GM11168 (cell line): ENCODE results near the gene NFKBIE.

Experiments used
- in situ Hi-C: fragments of 300-500 bp; cut with MboI; formaldehyde crosslinking; loops from one replicate; pipeline ENCODE4 v1.12.0; 2022; ENCODE audit warnings: low sequenced_read_pairs; ENCODE audit not compliant: unreplicated experiment

NFKBIE gene

GRCh38 chr6:44298055-44298803 lies 32.9 kb upstream of the NFKBIE start:
- in situ Hi-C loops: no loop called here

- in situ Hi-C loops: no loop called here
These were observed 32.0 kb upstream of the NFKBIE start for GRCh38 chr6:44297063-44298038.

- in situ Hi-C loops: no loop called here
These were observed 29.8 kb upstream of the NFKBIE start for GRCh38 chr6:44294832-44295791.

GRCh38 chr6:44292661-44293365 lies 27.5 kb upstream of the NFKBIE start:
- in situ Hi-C loops: no loop called here

- in situ Hi-C loops: no loop called here
These were observed 26.5 kb upstream of the NFKBIE start for GRCh38 chr6:44291841-44292240.

- in situ Hi-C loops: no loop called here
These were observed 24.4 kb upstream of the NFKBIE start for GRCh38 chr6:44289726-44290260.

- in situ Hi-C loops: no loop called here
These were observed 21.4 kb upstream of the NFKBIE start for GRCh38 chr6:44286747-44287146.

GRCh38 chr6:44286285-44286565 lies 20.9 kb upstream of the NFKBIE start:
- in situ Hi-C loops: no loop called here

GRCh38 chr6:44285552-44286284 lies 20.4 kb upstream of the NFKBIE start:
- in situ Hi-C loops: no loop called here

- in situ Hi-C loops: no loop called here
These were observed 19.5 kb upstream of the NFKBIE start for GRCh38 chr6:44284867-44285266.

GRCh38 chr6:44284121-44284520 lies 18.8 kb upstream of the NFKBIE start:
- in situ Hi-C loops: no loop called here

- in situ Hi-C loops: no loop called here
These were observed 13.7 kb upstream of the NFKBIE start for GRCh38 chr6:44278774-44279697.

- in situ Hi-C loops: no loop called here
These were observed 13.0 kb upstream of the NFKBIE start for GRCh38 chr6:44278315-44278714.

GRCh38 chr6:44277763-44278162 lies 12.4 kb upstream of the NFKBIE start:
- in situ Hi-C loops: no loop called here

GRCh38 chr6:44276667-44277640 lies 11.6 kb upstream of the NFKBIE start:
- in situ Hi-C loops: no loop called here

- in situ Hi-C loops: no loop called here
These were observed 10.6 kb upstream of the NFKBIE start for GRCh38 chr6:44275749-44276648.
